T-helper 1 cell treated with Interleukin-12 subunit alpha and Interleukin-12 subunit beta and Interleukin-4 antibody, amounts not matched to agents 30 μg/mL and 1 μg/mL, for 36 hours (primary cell): ENCODE measurements around the gene GALNT13.

Experiments used
- H3K27ac Mint-ChIP-seq: one replicate; pipeline ENCODE4 v1.8.0; 2021; ENCODE audit warnings: mild to moderate bottlenecking, mixed read lengths
- H3K27me3 Mint-ChIP-seq: one replicate; pipeline ENCODE4 v1.8.0; 2021; ENCODE audit warnings: low read depth, mixed read lengths
- H3K36me3 Mint-ChIP-seq: one replicate; pipeline ENCODE4 v1.8.0; 2021; ENCODE audit warnings: low read depth, mixed read lengths
- H3K4me1 Mint-ChIP-seq: one replicate; pipeline ENCODE4 v1.8.0; 2021; ENCODE audit warnings: low read depth, mixed read lengths
- H3K4me3 Mint-ChIP-seq: one replicate; pipeline ENCODE4 v1.8.0; 2021; ENCODE audit warnings: mild to moderate bottlenecking, moderate library complexity, mixed read lengths
- H3K9me3 Mint-ChIP-seq: one replicate; pipeline ENCODE4 v1.8.0; 2021; ENCODE audit warnings: mixed read lengths

The GALNT13 gene

DNA sequence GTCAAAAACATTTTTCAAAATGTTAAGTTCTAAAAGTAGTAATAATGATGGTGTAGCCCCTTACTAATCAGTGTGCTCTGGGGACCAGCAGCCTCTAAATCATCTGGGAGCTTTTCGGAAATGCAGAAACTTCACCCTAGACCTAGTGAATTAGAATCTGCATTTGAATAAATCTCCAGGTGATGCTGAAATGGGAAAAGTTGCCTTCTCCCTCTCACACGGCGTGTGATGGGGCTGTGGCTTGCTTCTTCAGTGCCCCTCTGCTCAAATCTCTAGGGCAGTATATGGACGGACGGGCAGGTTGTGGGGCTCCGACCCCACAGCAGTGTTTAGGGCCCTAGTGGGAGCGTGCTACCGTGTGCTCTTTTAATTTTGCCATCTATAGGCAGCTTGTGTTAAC is 368.6 kb downstream of the GALNT13 start:
- Mint-ChIP-seq H3K36me3 (no peaks in the 10 kb centered on the region), H3K27ac (no peak overlapping the region), H3K27me3 (no peaks in the 10 kb centered on the region), H3K4me1 (no peaks in the 10 kb centered on the region), H3K9me3 (no peaks in the 10 kb centered on the region), H3K4me3 (no peak overlapping the region)

GRCh38 chr2:154240921-154241379 is 369.2 kb downstream of the GALNT13 start:
- Mint-ChIP-seq H3K9me3 (no peaks in the 10 kb centered on the region), H3K4me1 (no peaks in the 10 kb centered on the region), H3K36me3 (no peaks in the 10 kb centered on the region), H3K27me3 (no peaks in the 10 kb centered on the region), H3K4me3 (no peak overlapping the region), H3K27ac (no peak overlapping the region)

GRCh38 chr2:154242687-154243086 is 371.0 kb downstream of the GALNT13 start:
- no peaks in the 10 kb centered on the region for H3K9me3 Mint-ChIP-seq
- no peaks in the 10 kb centered on the region for H3K27me3 Mint-ChIP-seq
- no peaks in the 10 kb centered on the region for H3K4me1 Mint-ChIP-seq
- no peak overlapping the region for H3K27ac Mint-ChIP-seq
- no peak overlapping the region for H3K4me3 Mint-ChIP-seq
- no peaks in the 10 kb centered on the region for H3K36me3 Mint-ChIP-seq

GRCh38 chr2:154243685-154244084 is 372.0 kb downstream of the GALNT13 start:
- H3K9me3 Mint-ChIP-seq: no peaks in the 10 kb centered on the region
- no peaks in the 10 kb centered on the region for H3K36me3 Mint-ChIP-seq
- no peak overlapping the region for H3K27ac Mint-ChIP-seq
- H3K27me3 Mint-ChIP-seq: no peaks in the 10 kb centered on the region
- H3K4me3 Mint-ChIP-seq: no peak overlapping the region
- no peaks in the 10 kb centered on the region for H3K4me1 Mint-ChIP-seq

DNA sequence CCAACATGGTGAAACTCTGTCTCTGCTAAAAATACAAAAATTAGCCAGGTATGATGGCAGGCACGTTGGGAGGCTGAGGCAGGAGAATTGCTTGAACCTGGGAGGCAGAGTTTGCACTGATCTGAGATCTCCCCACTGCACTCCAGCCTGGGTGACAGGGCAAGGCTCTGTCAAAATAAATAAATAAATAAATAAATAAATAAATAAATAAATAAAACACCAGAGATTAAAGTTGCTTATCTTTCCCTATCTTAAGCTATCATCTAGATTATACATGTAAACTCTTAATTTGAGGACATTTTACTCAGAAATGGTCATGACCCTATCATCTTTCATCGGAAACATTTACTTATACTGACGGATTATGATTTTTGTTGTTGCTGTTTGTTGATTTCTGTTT is 373.2 kb downstream of the GALNT13 start:
- Mint-ChIP-seq H3K4me1 (no peaks in the 10 kb centered on the region), H3K27me3 (no peaks in the 10 kb centered on the region), H3K4me3 (no peak overlapping the region)

GRCh38 chr2:154247503-154247902 is 375.8 kb downstream of the GALNT13 start:
- H3K4me1 Mint-ChIP-seq: no peaks in the 10 kb centered on the region
- H3K27me3 Mint-ChIP-seq: no peaks in the 10 kb centered on the region
- H3K4me3 Mint-ChIP-seq: no peak overlapping the region
- no peaks in the 10 kb centered on the region for H3K9me3 Mint-ChIP-seq
- no peak overlapping the region for H3K27ac Mint-ChIP-seq
- H3K36me3 Mint-ChIP-seq: no peaks in the 10 kb centered on the region

More for the DNA sequence above, 373.2 kb downstream of the GALNT13 start:
- no peaks in the 10 kb centered on the region for H3K36me3 Mint-ChIP-seq
- no peaks in the 10 kb centered on the region for H3K9me3 Mint-ChIP-seq
- no peak overlapping the region for H3K27ac Mint-ChIP-seq

DNA sequence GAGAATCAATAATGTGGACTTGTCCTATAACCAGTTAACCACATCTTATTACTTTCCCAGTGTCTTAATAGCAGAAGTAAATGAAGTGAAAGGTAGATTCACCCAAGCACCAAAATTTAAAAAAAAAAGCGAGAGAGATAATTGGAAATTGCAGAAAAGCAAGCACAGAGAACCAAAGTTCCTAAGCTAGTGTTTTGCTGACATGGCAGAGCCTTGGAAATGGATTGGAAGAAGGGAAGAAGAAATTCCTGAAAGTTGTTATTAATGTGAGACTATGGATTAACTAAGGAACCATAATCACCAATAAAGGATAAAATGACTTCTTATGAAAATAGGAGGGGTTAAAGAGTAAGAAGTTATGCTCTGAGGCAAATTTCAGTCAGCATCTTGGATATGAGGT is 384.4 kb downstream of the GALNT13 start:
- no peaks in the 10 kb centered on the region for H3K36me3 Mint-ChIP-seq
- H3K27ac Mint-ChIP-seq: no peak overlapping the region
- H3K9me3 Mint-ChIP-seq: no peaks in the 10 kb centered on the region
- no peaks in the 10 kb centered on the region for H3K4me1 Mint-ChIP-seq
- no peak overlapping the region for H3K4me3 Mint-ChIP-seq
- no peaks in the 10 kb centered on the region for H3K27me3 Mint-ChIP-seq

GRCh38 chr2:154259030-154259429 is 387.3 kb downstream of the GALNT13 start:
- H3K36me3 Mint-ChIP-seq: no peaks in the 10 kb centered on the region
- H3K27me3 Mint-ChIP-seq: no peaks in the 10 kb centered on the region
- no peak overlapping the region for H3K4me3 Mint-ChIP-seq
- H3K4me1 Mint-ChIP-seq: no peaks in the 10 kb centered on the region
- H3K9me3 Mint-ChIP-seq: no peaks in the 10 kb centered on the region
- no peak overlapping the region for H3K27ac Mint-ChIP-seq

DNA sequence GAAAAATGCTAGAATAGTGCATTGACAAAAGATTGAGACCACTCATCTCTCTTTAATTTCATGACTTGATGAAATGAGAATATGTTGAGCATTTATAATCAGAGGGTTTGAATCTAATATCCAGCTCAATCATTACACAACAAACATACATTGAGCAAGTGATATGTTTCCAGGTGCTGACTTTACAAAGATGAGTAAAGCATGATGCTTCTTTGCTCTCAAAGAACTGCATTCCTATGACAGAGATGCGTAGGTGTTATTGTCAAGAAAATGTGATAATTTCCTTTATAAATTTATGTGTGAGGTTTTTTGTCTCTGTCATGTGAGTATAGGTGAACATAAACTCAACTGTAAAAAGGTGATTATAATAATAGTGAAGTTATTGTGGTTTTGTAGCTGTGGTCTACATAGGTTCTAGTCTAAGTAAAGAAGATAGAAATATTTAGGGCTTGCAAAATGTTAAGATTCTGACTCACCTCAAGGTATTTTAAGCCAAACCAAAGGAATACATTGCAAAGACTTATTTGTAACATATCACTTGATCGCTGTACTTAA is 389.8 kb downstream of the GALNT13 start:
- H3K27me3 Mint-ChIP-seq: no peaks in the 10 kb centered on the region
- H3K36me3 Mint-ChIP-seq: no peaks in the 10 kb centered on the region
- H3K9me3 Mint-ChIP-seq: no peaks in the 10 kb centered on the region
- H3K4me1 Mint-ChIP-seq: no peaks in the 10 kb centered on the region
- no peak overlapping the region for H3K4me3 Mint-ChIP-seq
- H3K27ac Mint-ChIP-seq: no peak overlapping the region

- no peaks in the 10 kb centered on the region for H3K27me3 Mint-ChIP-seq
- no peaks in the 10 kb centered on the region for H3K4me1 Mint-ChIP-seq
- no peaks in the 10 kb centered on the region for H3K9me3 Mint-ChIP-seq
- no peak overlapping the region for H3K27ac Mint-ChIP-seq
- no peaks in the 10 kb centered on the region for H3K36me3 Mint-ChIP-seq
- H3K4me3 Mint-ChIP-seq: no peak overlapping the region
Measured at GRCh38 chr2:154263206-154263605, 391.5 kb downstream of the GALNT13 start.

- no peaks in the 10 kb centered on the region for H3K4me1 Mint-ChIP-seq
- no peaks in the 10 kb centered on the region for H3K36me3 Mint-ChIP-seq
- H3K4me3 Mint-ChIP-seq: no peak overlapping the region
- H3K27ac Mint-ChIP-seq: no peak overlapping the region
- no peaks in the 10 kb centered on the region for H3K27me3 Mint-ChIP-seq
- no peaks in the 10 kb centered on the region for H3K9me3 Mint-ChIP-seq
Measured at GRCh38 chr2:154264024-154264423, 392.3 kb downstream of the GALNT13 start.

DNA sequence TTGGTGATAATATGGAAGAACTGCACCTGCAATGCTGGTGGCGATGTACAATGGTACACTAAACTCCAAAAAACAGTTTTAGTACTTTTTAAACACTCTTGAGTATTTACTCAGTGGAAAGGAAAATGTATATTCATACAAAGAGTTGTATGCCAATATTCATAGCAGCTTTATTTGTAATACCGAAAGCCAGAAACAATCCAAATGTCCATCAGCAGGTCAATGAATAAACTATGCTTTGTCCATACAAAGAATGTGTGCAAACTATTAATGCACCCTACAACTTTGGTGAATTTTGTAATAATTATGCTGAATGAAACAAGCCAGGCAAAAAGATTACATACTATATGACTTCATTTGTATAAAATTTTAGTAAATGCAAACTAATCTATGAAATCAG is 396.3 kb downstream of the GALNT13 start:
- Mint-ChIP-seq H3K27me3 (no peaks in the 10 kb centered on the region), H3K4me1 (no peaks in the 10 kb centered on the region), H3K4me3 (no peak overlapping the region), H3K9me3 (no peaks in the 10 kb centered on the region), H3K27ac (no peak overlapping the region), H3K36me3 (no peaks in the 10 kb centered on the region)

DNA sequence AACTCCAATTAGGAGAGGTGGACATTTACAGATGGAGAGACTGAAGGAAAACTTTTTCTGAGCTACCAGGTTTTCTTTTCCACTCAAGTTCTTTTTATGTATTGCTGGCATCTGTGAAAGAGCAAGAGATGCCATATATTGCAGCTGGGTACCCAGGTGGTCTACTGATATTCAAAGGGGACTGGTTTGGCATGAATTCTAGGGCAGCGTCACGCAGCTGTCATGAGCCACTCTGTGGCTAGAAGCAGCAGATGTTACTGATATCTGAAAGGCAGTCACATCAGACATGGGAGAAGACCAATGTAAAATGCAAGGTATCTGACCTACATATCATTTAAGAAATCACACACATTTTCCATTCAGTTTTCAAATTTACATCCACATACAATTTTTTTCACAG is 408.8 kb downstream of the GALNT13 start:
- no peaks in the 10 kb centered on the region for H3K36me3 Mint-ChIP-seq
- H3K9me3 Mint-ChIP-seq: peaks cover 3% of the 10 kb centered on the region
- H3K4me1 Mint-ChIP-seq: no peaks in the 10 kb centered on the region
- no peak overlapping the region for H3K4me3 Mint-ChIP-seq
- no peaks in the 10 kb centered on the region for H3K27me3 Mint-ChIP-seq
- no peak overlapping the region for H3K27ac Mint-ChIP-seq

- Mint-ChIP-seq H3K9me3 (peaks cover 30% of the 10 kb centered on the region), H3K27ac (no peak overlapping the region)
Measured at GRCh38 chr2:154289870-154290269, 418.1 kb downstream of the GALNT13 start.

GRCh38 chr2:154291511-154291910 is 419.8 kb downstream of the GALNT13 start:
- H3K4me1 Mint-ChIP-seq: no peaks in the 10 kb centered on the region
- H3K27me3 Mint-ChIP-seq: no peaks in the 10 kb centered on the region
- peaks cover 30% of the 10 kb centered on the region for H3K9me3 Mint-ChIP-seq
- no peak overlapping the region for H3K27ac Mint-ChIP-seq
- no peak overlapping the region for H3K4me3 Mint-ChIP-seq
- H3K36me3 Mint-ChIP-seq: no peaks in the 10 kb centered on the region

More at GRCh38 chr2:154289870-154290269, 418.1 kb downstream of the GALNT13 start:
- Mint-ChIP-seq H3K4me1 (no peaks in the 10 kb centered on the region), H3K4me3 (no peak overlapping the region), H3K36me3 (no peaks in the 10 kb centered on the region), H3K27me3 (no peaks in the 10 kb centered on the region)

GRCh38 chr2:154291927-154292326 is 420.2 kb downstream of the GALNT13 start:
- Mint-ChIP-seq H3K27me3 (no peaks in the 10 kb centered on the region), H3K36me3 (no peaks in the 10 kb centered on the region), H3K4me3 (no peak overlapping the region), H3K4me1 (no peaks in the 10 kb centered on the region), H3K9me3 (peaks cover 30% of the 10 kb centered on the region), H3K27ac (no peak overlapping the region)
